IPS DF 6.9 (cell line): ENCODE measurements around the gene CLIC4.
"Not testable (repeated sequence)": the region's sequence is repeated elsewhere in the genome, so short reads cannot be mapped to it uniquely, and the experiment has no call there.

Experiments used
- DNase-seq: peaks from one replicate; pipeline ENCODE4 v3.0.0-alpha.2; 2013; ENCODE audit warnings: low read depth, low spot score
- H3K27ac ChIP-seq: one replicate; pipeline ENCODE4 v1.5.1; 2013; ENCODE audit warnings: low read length, control low read depth
- H3K27me3 ChIP-seq: 2 replicates; pipeline ENCODE4 v1.6.1; 2013; ENCODE audit warnings: mild to moderate bottlenecking, low read length; ENCODE audit not compliant: control insufficient read depth, insufficient read depth
- H3K36me3 ChIP-seq: 2 replicates; pipeline ENCODE4 v1.6.1; 2013; ENCODE audit warnings: low read length; ENCODE audit not compliant: control insufficient read depth, insufficient read depth
- H3K4me1 ChIP-seq: 2 replicates; pipeline ENCODE4 v1.6.1; 2013; ENCODE audit warnings: low read length; ENCODE audit not compliant: control insufficient read depth, insufficient read depth
- H3K4me3 ChIP-seq: 2 replicates; pipeline ENCODE4 v1.5.1; 2013; ENCODE audit warnings: mild to moderate bottlenecking, low read length
- H3K9me3 ChIP-seq: 2 replicates; pipeline ENCODE4 v1.6.1; 2013; ENCODE audit warnings: low read length, inconsistent platforms; ENCODE audit not compliant: control insufficient read depth, insufficient read depth
- WGBS: extraction: QIAGEN DNeasy Blood & Tissue Kit; methylation state at CpG from one replicate; pipeline ENCODE4 v1.1.7; 2013; ENCODE audit warnings: mixed read lengths, missing lambda C conversion rate; ENCODE audit not compliant: insufficient read length, insufficient coverage; 5-methylcytosine and 5-hydroxymethylcytosine counted together

The CLIC4 gene

DNA sequence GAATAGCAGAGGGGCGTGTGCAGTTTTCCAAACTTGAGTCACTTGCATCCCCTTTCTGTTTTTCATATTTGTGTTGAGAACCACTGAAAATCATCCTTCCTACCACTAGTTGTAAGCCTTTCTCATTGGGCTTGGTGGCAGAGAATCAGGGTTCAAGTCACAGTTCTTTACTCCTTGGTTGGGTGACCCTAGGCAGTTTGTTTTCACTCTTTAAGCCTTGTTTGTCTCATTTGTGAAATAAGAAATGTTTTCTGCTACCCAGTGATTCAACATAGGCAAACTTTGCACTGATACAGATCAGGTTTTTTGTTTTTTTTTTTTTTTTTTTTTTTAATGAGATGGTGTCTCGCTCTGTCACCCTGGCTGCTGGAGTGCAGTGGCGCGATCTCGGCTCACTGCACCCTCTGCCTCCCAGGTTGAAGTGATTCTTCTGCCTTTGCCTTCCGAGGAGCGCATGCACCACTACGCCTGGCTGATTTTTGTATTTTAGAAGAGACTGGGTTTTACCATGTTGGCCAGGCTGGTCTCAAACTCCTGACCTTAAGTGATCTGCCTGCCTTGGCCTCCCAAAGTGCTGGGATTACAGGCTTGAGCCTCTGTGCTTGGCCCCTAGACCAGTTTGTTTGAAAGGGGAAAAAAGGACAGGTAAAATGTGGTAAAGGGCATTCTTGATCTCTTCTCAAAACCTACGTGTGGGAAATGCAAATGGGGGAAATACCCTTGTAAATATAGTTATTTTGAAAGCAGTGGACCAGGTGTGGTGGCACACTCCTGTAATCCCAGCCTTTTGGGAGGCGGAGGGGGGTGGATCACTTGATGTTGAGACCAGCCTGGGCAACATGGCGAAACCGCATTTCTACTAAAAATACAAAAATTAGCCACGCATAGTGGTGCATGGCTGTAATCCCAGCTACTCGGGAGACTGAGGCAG is 3.2 kb downstream of the CLIC4 start:
- Histone ChIP-seq H3K9me3 (no peaks in the 10 kb centered on the region), H3K27me3 (no peaks in the 10 kb centered on the region), H3K4me3 (no peak overlapping the region), H3K27ac (no peak overlapping the region), H3K36me3 (no peaks in the 10 kb centered on the region), H3K4me1 (peaks cover 2% of the 10 kb centered on the region; the same call in 1 of the 2 replicates)
- no peak for DNase-seq
- no CpG with 5 or more reads among the region's 14 CpGs for WGBS

DNA sequence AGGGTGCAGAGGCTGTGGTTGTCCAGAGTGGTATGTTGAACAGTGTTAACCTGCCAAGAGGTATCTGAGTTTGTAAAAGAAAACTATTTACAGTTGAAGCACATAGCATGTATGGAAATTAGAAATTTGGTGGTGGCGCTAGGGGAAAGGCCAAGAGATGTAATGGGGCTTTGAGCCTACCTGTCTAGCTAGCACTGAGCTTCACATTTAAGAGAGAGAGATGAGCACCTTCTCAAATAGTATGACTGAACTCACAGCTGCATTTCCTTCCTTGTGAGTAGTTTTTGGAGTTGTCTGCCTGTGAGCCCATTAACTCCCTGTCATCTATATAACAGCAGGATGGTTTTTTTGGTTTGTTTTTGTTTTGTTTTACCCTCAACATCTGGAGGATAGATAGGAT is 4.0 kb downstream of the CLIC4 start:
- H3K4me3 ChIP-seq, result no peak overlapping the region
- DNase-seq, result no peak
- no peaks in the 10 kb centered on the region for H3K9me3 ChIP-seq
- H3K27me3 ChIP-seq, result no peaks in the 10 kb centered on the region
- WGBS, result no CpG with 5 or more reads among the region's 1 CpG
- H3K27ac ChIP-seq, result no peak overlapping the region
- H3K4me1 ChIP-seq, result no peaks in the 10 kb centered on the region
- no peaks in the 10 kb centered on the region for H3K36me3 ChIP-seq

DNA sequence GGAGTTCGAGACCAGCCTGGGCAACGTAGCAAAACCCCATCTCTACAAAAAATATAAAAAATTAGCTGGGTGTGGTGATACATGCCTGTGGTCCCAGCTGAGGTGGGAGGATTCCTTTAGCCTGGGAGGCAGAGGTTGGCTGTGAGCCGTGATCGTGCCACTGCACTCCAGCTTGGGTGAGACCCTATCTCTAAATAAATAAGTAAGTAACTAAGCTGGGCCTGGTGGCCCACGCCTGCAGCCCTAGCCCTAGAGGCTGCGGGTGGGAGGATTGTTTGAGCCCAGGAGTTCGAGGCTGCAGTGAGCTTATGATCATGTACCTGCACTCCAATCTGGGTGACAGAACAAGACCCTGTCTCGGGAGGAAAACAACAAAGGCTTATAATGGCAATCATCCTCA is 4.6 kb downstream of the CLIC4 start:
- DNase-seq, result no peak
- Histone ChIP-seq H3K27me3 (no peaks in the 10 kb centered on the region), H3K36me3 (no peaks in the 10 kb centered on the region), H3K27ac (no peak overlapping the region), H3K4me1 (no peaks in the 10 kb centered on the region), H3K4me3 (no peak overlapping the region), H3K9me3 (no peaks in the 10 kb centered on the region)
- no CpG with 5 or more reads among the region's 8 CpGs for WGBS

DNA sequence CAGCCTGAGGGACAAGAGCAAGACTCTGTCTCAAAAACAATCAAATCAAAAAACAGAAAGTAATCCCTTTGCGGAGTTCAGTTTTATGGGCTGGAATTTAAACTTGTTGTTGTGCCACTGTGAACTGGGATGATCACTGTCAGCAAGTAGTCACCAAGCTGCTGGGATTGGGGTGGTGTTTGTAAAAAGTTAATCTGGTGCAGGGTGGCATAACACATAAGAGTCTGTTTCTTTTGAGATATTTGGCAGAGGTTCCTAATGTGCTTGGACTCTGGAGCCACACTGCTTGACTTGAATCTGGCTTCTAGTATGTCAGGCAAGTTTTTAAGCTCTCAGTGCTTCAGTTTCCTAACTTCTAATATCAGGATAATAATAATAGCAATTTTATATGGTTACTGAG is 6.6 kb downstream of the CLIC4 start:
- no CpG with 5 or more reads among the region's 1 CpG for WGBS
- Histone ChIP-seq H3K36me3 (no peaks in the 10 kb centered on the region), H3K27me3 (no peaks in the 10 kb centered on the region), H3K4me1 (no peaks in the 10 kb centered on the region), H3K9me3 (no peaks in the 10 kb centered on the region), H3K4me3 (no peak overlapping the region), H3K27ac (no peak overlapping the region)
- no peak for DNase-seq

DNA sequence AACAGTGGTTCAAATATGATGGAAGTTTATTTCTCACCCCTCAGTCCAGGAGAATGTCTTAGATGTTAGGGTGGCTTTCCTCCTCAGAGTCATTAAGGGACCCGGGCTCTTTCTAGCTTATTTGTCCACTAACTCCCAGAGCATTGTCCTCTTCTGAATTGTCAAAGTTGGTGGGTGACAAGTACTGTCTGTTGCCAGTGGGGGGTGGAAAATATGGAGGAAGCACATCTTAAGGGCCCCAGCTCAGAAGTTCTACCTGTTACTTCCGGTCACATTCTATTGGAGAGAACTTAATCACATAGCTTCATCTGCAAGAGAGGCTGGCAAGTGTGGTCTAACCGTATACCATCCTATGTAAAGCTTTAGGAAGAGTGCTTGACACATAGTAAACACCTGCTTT is 7.1 kb downstream of the CLIC4 start:
- DNase-seq, result no peak
- H3K4me3 ChIP-seq, result no peak overlapping the region
- H3K9me3 ChIP-seq, result no peaks in the 10 kb centered on the region
- no peak overlapping the region for H3K27ac ChIP-seq
- no CpG with 5 or more reads among the region's 3 CpGs for WGBS
- H3K27me3 ChIP-seq, result no peaks in the 10 kb centered on the region
- H3K4me1 ChIP-seq, result no peaks in the 10 kb centered on the region
- H3K36me3 ChIP-seq, result no peaks in the 10 kb centered on the region

DNA sequence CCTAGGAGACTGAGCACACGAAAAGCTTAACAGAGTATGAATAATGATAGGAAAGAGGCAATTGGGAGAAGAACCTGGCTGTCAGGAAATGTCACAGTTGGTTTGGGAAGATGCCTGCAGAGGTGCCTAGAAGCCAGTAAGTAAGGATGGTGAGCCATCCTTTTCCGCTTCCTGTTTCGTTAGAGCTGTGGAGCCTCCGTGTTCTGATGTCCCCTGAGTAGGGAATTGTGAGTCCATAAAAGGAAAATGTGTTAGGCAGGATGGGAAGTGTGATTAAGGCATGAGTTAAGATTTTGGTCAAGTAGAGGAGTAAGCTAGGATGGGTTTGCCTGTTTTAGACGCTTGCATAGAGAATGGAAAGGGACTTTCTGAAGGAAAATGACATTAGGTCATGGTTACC is 9.0 kb downstream of the CLIC4 start:
- H3K4me3 ChIP-seq, result no peak overlapping the region
- H3K27ac ChIP-seq, result no peak overlapping the region
- H3K27me3 ChIP-seq, result no peaks in the 10 kb centered on the region
- 0 out of 2 replicates have a peak, but pooled peaks cover 1% of the 10 kb centered on the region for H3K4me1 ChIP-seq
- no peaks in the 10 kb centered on the region for H3K36me3 ChIP-seq
- DNase-seq, result no peak
- WGBS, result no CpG with 5 or more reads among the region's 5 CpGs
- no peaks in the 10 kb centered on the region for H3K9me3 ChIP-seq

DNA sequence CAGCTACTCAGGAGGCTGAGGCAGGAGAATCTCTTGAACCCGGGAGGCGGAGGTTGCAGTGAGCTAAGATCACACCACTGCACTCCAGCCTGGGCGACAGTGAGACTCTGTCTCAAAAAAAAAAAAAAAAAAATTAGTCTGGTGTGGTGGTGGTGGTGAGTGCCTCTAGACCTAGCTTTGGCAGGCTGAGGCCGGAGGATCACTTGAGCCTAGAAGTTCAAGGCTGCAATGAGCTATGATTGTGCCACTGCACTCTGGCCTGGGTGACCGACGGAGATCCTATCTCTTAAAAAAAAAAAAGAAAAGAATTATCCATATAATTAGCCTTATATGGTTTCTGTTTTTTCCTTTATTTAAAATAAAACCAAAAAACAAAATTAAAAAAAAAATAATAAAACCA is 10.1 kb downstream of the CLIC4 start:
- no CpG with 5 or more reads among the region's 6 CpGs for WGBS
- not testable (repeated sequence) for H3K27ac ChIP-seq

DNA sequence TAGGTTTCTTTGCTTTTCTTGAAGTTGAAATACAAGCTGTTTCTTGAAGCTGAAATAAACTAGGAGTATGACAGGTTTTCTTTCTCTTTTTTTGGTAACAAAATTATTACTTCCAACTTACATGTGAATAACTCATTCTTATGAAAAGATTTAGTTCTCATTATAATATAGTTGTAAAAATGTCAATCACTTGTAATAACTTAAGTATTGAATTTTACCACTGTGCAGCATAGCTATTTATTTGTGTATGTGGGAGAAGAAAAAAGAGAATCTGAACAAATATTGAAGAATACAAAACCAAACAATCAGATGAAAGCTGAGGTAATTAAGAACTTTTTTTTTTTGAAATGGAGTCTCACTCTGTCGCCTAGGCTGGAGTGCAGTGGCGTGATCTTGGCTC is 11.1 kb downstream of the CLIC4 start:
- H3K4me1 ChIP-seq, result peaks cover 1% of the 10 kb centered on the region; the same call in 1 of the 2 replicates
- H3K27ac ChIP-seq, result no peak overlapping the region
- no peak for DNase-seq
- no peaks in the 10 kb centered on the region for H3K9me3 ChIP-seq
- no peaks in the 10 kb centered on the region for H3K36me3 ChIP-seq
- WGBS, result no CpG with 5 or more reads among the region's 2 CpGs
- H3K4me3 ChIP-seq, result no peak overlapping the region
- no peaks in the 10 kb centered on the region for H3K27me3 ChIP-seq

More for the DNA sequence above, 10.1 kb downstream of the CLIC4 start:
- H3K27me3 ChIP-seq, H3K36me3 ChIP-seq, DNase-seq, H3K9me3 ChIP-seq, H3K4me3 ChIP-seq, H3K4me1 ChIP-seq: not testable (repeated sequence)

DNA sequence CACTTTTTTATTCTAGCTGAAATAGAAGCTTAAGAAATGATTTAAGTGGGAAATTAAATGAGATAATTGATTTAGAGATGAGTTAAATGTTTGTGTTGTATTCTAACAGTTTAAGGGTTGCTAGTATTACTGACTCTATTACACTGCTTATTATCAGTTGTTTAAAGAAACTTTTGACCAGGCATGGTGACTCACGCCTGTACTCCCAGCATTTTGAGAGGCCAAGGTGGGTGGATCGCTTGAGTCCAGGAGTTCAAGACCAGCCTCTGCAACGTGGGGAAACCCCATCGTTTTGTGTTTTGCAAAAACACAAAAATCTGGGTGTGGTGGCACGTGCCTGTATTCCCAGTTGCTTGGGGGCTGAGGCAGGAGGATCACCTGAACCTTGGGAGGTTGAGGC is 14.2 kb downstream of the CLIC4 start:
- no peaks in the 10 kb centered on the region for H3K9me3 ChIP-seq
- H3K27ac ChIP-seq, result no peak overlapping the region
- no CpG with 5 or more reads among the region's 5 CpGs for WGBS
- peaks cover 1% of the 10 kb centered on the region; the same call in 1 of the 2 replicates for H3K4me1 ChIP-seq
- H3K4me3 ChIP-seq, result no peak overlapping the region
- DNase-seq, result no peak
- no peaks in the 10 kb centered on the region for H3K36me3 ChIP-seq
- H3K27me3 ChIP-seq, result no peaks in the 10 kb centered on the region

DNA sequence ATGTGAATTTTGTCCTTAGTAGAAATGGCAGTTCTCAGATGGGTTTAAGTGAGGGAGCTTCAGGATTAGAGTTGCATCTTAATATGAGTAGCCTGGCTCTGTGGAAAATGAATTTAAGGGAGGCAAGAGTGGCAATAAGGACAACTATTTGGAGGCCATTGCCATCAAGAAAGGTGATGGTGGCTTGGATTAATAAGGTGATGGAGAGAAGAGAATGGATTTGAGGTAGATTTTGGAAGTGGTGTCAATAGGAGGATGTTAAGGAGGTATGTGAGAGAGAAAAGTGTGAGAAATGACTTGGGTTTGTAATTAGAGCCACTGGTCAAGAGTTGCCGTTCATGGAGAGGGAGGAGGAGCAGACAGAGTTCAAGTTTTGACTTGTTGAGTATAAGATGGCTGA is 16.3 kb downstream of the CLIC4 start:
- H3K27me3 ChIP-seq, result no peaks in the 10 kb centered on the region
- H3K36me3 ChIP-seq, result no peaks in the 10 kb centered on the region
- H3K4me1 ChIP-seq, result peaks cover 1% of the 10 kb centered on the region; the same call in 1 of the 2 replicates
- no CpG with 5 or more reads among the region's 1 CpG for WGBS
- no peaks in the 10 kb centered on the region for H3K9me3 ChIP-seq
- no peak overlapping the region for H3K4me3 ChIP-seq
- H3K27ac ChIP-seq, result no peak overlapping the region
- DNase-seq, result no peak
